DOHH2 (cell line): ENCODE measurements around the gene PEX5.
"Not testable (repeated sequence)": the region's sequence is repeated elsewhere in the genome, so short reads cannot be mapped to it uniquely, and the experiment has no call there.

Source experiments
- H3F3A ChIP-seq: fragments of 200-600 bp; sonication (generic), shearing (Covaris generic); 2 replicates; pipeline ENCODE4 v1.6.0; 2016; ENCODE audit warnings: antibody characterized with exemption, mild to moderate bottlenecking; ENCODE audit not compliant: control insufficient read depth, insufficient read depth
- H3K27ac ChIP-seq: fragments of 200-600 bp; sonication (generic); 2 replicates; pipeline ENCODE4 v1.5.1; 2014; ENCODE audit warnings: low read depth, mild to moderate bottlenecking, low read length, moderate library complexity
- H3K27me3 ChIP-seq: fragments of 200-600 bp; sonication (generic); 2 replicates; pipeline ENCODE4 v1.6.1; 2014; ENCODE audit warnings: mild to moderate bottlenecking, low read length, mixed read lengths; ENCODE audit not compliant: control insufficient read depth
- H3K36me3 ChIP-seq: fragments of 200-600 bp; sonication (generic); 2 replicates; pipeline ENCODE4 v1.6.1; 2014; ENCODE audit warnings: mild to moderate bottlenecking, low read length, moderate library complexity, mixed read lengths; ENCODE audit not compliant: control insufficient read depth
- H3K4me1 ChIP-seq: fragments of 200-600 bp; sonication (generic); 2 replicates; pipeline ENCODE4 v1.6.1; 2014; ENCODE audit warnings: mild to moderate bottlenecking, low read length, mixed read lengths; ENCODE audit not compliant: control insufficient read depth
- H3K4me2 ChIP-seq: fragments of 200-600 bp; sonication (generic); 2 replicates; pipeline ENCODE4 v1.6.0; 2014; ENCODE audit warnings: mild to moderate bottlenecking, low read length, moderate library complexity
- H3K4me3 ChIP-seq: fragments of 200-600 bp; sonication (generic); 2 replicates; pipeline ENCODE4 v1.5.1; 2014; ENCODE audit warnings: mild to moderate bottlenecking, low read length, mixed read lengths
- H3K79me2 ChIP-seq: fragments of 200-600 bp; sonication (generic); 2 replicates; pipeline ENCODE4 v1.6.1; 2014; ENCODE audit warnings: mild to moderate bottlenecking, low read length, mixed read lengths; ENCODE audit not compliant: control insufficient read depth
- H3K9me2 ChIP-seq: fragments of 200-600 bp; sonication (generic); replicated peaks from 2 replicates; pipeline ENCODE4 v1.6.1; 2014; ENCODE audit warnings: mild to moderate bottlenecking, low read length, mixed read lengths; ENCODE audit not compliant: control insufficient read depth
- H3K9me3 ChIP-seq: fragments of 200-600 bp; sonication (generic); 2 replicates; pipeline ENCODE4 v1.6.1; 2014; ENCODE audit warnings: antibody characterized with exemption, low read length, mixed read lengths; ENCODE audit not compliant: control insufficient read depth, insufficient read depth
- H4K20me1 ChIP-seq: fragments of 200-600 bp; sonication (generic); 2 replicates; pipeline ENCODE4 v1.6.0; 2014; ENCODE audit warnings: low read depth, mild to moderate bottlenecking, antibody characterized with exemption, low read length, moderate library complexity; ENCODE audit not compliant: control insufficient read depth, insufficient read depth
- CTCF ChIP-seq: fragments of 200-600 bp; sonication (generic); IDR thresholded peaks from one replicate; pipeline ENCODE4 v1.5.1; 2014; ENCODE audit warnings: antibody characterized with exemption, mild to moderate bottlenecking, low read depth, low read length; ENCODE audit not compliant: poor library complexity, severe bottlenecking
- EZH2phosphoT487 ChIP-seq: fragments of 200-600 bp; sonication (generic); IDR thresholded peaks from 2 replicates; pipeline ENCODE4 v1.6.1; 2017; ENCODE audit warnings: borderline replicate concordance, mild to moderate bottlenecking, antibody characterized with exemption, low read length, moderate library complexity, mixed read lengths

PEX5 gene

DNA sequence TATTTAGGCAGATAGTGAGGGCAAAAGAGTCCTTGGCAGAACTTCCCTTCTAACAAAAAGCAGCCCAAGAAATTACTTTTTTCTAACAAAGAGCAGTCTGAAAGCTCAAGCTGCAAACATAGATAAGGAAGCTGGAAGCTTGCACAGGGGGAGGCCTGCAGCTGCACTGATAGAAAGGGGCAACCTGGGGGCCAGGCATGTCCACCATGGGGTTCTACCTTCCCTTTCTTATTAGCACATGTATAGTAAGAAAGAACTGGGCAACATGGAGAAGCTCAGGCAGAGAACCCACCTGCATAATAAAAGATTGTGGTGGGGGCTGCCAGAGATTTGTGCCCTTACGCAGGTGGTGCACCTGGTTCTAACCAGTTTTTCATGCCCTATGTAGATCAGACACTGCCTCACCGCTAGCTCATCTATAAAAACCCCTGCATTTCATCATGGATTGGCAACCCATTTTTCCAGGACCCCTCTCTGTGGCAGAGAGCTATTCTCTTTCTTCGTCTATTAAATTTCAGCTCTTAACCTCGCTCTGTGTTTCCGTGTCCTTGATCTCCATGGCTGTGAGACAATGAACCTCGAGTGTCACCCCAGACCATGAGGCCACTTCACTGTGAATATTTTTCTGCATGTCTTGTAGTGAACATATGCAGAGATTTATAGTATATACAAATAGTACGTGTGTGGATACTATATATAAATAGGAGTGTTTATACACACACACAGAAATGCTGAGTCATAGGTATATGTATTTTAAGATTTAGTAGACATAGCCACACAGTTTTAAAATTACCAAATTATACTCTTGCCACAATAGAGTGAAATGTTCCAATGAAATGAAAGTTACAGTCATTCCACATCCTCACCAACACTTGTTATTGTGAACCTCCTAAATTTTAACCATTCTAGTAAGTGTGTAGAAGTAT lies 53.0 kb downstream of the PEX5 start:
- no peaks in the 10 kb centered on the region for H3F3A ChIP-seq
- no peak overlapping the region for H3K27ac ChIP-seq
- no peaks in the 10 kb centered on the region for H3K9me2 ChIP-seq
- no peaks in the 10 kb centered on the region for H4K20me1 ChIP-seq
- H3K9me3 ChIP-seq: no peaks in the 10 kb centered on the region
- H3K79me2 ChIP-seq: no peaks in the 10 kb centered on the region
- no peak overlapping the region for H3K4me2 ChIP-seq
- TF ChIP-seq CTCF (no peak), EZH2phosphoT487 (no peak)
- H3K36me3 ChIP-seq: no peaks in the 10 kb centered on the region
- H3K4me3 ChIP-seq: no peak overlapping the region
- no peaks in the 10 kb centered on the region for H3K4me1 ChIP-seq
- H3K27me3 ChIP-seq: no peaks in the 10 kb centered on the region

DNA sequence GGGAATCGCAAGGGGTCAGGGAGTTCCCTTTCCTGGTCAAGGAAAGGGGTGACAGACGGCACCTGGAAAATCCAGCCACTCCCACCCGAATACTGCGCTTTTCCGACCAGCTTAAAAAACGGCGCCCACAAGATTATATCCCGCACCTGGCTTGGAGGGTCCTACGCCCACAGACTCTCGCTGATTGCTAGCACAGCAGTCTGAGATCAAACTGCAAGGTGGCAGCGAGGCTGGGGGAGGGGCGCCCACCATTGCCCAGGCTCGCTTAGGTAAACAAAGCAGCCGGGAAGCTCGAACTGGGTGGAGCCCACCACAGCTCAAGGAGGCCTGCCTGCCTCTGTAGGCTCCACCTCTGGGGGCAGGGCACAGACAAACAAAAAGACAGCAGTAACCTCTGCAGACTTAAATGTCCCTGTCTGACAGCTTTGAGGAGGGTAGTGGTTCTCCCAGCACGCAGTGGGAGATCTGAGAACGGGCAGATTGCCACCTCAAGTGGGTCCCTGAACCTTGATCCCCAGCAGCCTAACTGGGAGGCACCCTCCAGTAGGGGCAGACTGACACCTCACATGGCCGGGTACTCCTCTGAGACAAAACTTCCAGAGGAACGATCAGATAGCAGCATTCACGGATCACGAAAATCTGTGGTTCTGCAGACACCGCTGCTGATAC lies 62.0 kb downstream of the PEX5 start:
- H3K4me1 ChIP-seq, H3K9me3 ChIP-seq, H3K79me2 ChIP-seq, H3K4me2 ChIP-seq, H3K9me2 ChIP-seq, H3F3A ChIP-seq, H3K36me3 ChIP-seq, H3K27ac ChIP-seq, H4K20me1 ChIP-seq, H3K27me3 ChIP-seq, H3K4me3 ChIP-seq: not testable (repeated sequence)

DNA sequence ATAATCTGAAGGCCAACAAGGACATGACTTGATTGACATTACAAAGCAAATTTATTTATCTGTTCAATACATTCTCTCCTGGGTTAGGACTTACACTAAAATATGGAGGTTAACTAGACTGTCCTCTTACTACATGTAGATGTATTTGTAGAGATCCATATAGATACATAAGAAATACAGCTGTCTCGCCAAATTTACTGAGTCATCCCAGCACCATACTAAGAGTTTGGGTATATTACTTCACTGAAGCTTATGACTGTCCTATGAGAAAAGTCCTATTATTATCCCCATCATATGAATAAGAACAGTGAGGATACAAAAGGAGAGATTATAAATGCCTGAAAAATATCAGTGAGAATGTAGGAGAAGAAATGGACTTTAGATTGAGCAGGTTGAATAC lies 69.6 kb downstream of the PEX5 start:
- H3K4me3 ChIP-seq: no peak overlapping the region
- H3K4me2 ChIP-seq: no peak overlapping the region
- no peaks in the 10 kb centered on the region for H3K9me2 ChIP-seq
- H4K20me1 ChIP-seq: no peaks in the 10 kb centered on the region
- peaks cover 4% of the 10 kb centered on the region; the same call in 1 of the 2 replicates for H3K27me3 ChIP-seq
- no peak overlapping the region for H3K27ac ChIP-seq
- H3K4me1 ChIP-seq: no peaks in the 10 kb centered on the region
- TF ChIP-seq CTCF (no peak), EZH2phosphoT487 (no peak)
- H3K36me3 ChIP-seq: no peaks in the 10 kb centered on the region
- H3K79me2 ChIP-seq: no peaks in the 10 kb centered on the region
- H3K9me3 ChIP-seq: no peaks in the 10 kb centered on the region
- H3F3A ChIP-seq: no peaks in the 10 kb centered on the region
